Right lobe of liver (tissue), 4 donors: Measurements from ENCODE around the gene BMPER.

Experiments used
- CTCF ChIP-seq, 4 donors: fragments of 200-600 bp in 3 of 4; fragments of 450-650 bp in 1 of 4; IDR thresholded peaks; one replicate each; pipeline versions ENCODE4 v1.5.1 to v1.8.0; 2016 to 2022; ENCODE audit warnings: antibody characterized with exemption in 4 of 4, mild to moderate bottlenecking in 2 of 4
- POLR2A ChIP-seq: fragments of 450-650 bp; IDR thresholded peaks from one replicate; pipeline ENCODE4 v1.6.1; 2017; ENCODE audit warnings: antibody characterized with exemption, mild to moderate bottlenecking
- donor health status: DM: no; HTN: no; CAD: no.
- donor health status: DM: no; HTN: no; CAD: no.
- donor health status: DM: no; HTN: yes; CAD: no.

- TF ChIP-seq CTCF (IDR thresholded peaks at IDR 0.05) (no peak), POLR2A (no peak)
Observed at GRCh38 chr7:33940503-33940902, 35.2 kb downstream of the BMPER start.
